NCI-H1105 (cell line): Measurements from ENCODE around the gene ZNF132.
A peak's percentile ranks its signal among the peaks of the same experiment; 100 is the strongest.
"Not testable (repeated sequence)": the region's sequence is repeated elsewhere in the genome, so short reads cannot be mapped to it uniquely, and the experiment has no call there.

Experiments
- DNase-seq: peaks from one replicate; lab custom pipeline; 2025; lab: John Stamatoyannopoulos, UW

ZNF132 gene

DNA sequence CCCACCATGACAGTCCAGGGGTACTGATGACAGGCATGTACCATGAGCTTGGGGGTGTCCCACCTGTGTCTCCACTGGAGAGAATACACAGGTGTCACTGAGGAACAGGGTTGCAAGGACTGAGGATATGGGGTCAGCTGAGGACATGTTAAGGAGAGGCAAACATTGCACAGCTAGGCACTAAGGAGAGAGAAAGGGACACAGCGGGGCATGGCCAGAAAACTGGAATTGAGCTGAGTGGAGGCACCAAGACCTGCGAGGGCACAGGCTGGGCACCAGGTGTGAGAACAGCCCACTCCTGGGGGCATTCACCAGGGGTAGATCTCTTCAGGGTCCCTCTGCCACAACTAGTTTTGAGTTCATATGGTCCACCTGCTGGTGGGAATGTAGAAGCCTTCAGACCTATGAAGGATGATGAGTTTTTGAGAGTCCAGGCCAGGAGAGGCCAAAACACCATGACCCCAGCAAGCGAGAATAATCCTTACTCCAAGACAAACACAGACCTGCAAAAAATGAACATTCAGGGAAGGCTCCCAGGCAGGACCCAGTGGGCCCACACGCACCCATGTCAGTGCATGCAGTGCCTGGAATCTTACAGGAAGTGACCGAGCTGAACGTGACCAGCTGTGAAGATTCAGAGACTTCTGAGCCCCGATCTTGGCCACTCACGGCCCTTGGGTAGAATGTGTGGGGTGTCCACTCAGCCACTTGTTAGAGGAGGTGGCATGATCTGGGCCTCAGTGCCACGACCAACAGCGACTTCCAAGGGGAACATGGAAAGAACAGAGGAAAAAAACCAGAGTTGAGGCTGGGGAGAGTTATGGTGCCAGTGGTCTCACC is 32.9 kb downstream of the ZNF132 start:
- no peak for DNase-seq

DNA sequence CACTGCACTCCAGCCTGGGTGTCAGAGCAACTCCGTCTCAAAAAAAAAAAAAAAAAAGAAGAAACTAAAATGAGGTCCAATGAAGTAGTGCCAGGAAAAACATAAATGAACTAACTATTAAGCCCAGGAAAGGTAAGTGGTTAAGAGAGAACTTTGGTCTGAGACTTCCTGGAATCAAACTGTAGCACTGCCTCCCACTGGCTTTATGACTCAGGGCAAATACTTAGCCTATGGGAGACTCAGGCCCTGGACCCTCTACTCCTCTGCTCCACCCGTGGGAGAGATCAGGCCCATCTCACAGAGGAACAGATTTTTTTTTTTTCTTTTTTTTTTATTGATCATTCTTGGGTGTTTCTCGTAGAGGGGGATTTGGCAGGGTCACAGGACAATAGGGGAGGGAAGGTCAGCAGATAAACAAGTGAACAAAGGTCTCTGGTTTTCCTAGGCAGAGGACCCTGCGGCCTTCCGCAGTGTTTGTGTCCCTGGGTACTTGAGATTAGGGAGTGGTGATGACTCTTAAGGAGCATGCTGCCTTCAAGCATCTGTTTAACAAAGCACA is 36.0 kb downstream of the ZNF132 start:
- DNase-seq: not testable (repeated sequence)

DNA sequence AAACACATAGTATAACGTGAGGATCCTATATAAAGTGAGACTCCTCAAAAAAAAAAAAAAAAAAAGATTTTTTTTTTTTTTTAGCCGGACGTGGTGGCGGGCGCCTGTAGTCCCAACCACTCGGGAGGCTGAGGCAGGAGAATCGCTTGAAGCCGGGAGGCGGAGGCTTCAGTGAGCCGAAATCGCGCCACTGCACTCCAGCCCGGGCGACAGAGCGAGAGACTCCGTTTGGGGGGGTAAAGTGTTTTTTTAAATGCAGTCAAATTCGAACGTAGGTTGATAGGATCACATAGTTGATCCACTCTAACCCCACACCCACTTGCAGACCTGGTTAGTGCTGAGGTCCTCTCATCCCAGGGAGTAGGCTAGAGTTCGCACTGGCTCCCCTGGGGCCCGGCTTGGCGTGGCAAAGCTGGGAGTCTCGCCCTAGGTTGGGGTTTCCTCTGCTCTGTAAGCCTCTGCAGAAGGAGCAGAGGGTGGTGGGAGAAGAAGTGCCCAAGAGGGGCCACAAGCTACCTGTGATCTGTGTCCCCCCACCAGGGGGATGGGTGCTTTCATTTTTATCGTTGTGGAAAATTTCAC is 38.0 kb downstream of the ZNF132 start:
- DNase-seq: no peak

DNA sequence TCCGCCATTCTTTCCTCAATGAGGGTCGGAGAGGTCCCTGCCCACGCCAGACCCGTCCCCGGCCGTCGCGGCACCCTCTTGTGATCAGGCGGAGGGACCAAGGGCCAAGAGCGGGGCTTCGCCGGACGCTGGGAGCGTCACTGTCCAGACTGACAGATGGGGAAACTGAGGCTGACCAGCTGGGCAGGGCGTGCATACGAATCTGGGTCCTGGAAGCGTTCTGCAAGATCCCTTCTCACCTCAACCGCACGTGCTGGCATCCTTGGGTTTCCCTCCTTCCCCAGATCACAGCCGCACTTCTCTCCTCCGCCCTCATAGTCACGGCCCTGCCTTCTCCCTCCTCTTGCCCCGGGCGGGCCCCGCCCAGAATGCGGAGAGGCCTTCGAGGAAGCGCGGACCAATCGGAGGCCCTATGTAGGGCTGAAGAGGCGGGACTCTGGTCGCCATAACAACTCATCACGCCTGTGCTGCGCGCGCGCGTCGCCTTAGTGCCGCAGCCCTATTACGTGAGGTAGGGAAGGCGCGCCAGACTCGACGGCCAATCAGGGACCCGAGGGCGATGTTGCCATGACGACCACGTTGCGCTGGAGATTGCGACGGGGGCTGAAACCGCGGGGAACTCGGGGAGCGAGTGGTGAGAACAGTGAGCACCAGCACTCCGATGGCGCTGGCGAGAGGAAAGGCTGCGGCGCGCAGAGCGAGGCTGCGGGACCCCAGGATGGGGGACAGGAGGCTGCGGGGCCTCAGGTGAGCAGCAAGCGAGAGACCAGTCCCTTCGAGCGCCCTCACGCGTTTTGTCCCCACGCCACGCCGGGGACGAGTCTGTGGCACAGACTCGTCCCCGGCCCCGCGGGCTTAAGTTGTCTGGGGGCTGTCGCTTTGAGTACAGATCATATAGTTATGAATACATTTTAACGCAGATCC is 38.8 kb downstream of the ZNF132 start:
- DNase-seq: peak; percentile 98

DNA sequence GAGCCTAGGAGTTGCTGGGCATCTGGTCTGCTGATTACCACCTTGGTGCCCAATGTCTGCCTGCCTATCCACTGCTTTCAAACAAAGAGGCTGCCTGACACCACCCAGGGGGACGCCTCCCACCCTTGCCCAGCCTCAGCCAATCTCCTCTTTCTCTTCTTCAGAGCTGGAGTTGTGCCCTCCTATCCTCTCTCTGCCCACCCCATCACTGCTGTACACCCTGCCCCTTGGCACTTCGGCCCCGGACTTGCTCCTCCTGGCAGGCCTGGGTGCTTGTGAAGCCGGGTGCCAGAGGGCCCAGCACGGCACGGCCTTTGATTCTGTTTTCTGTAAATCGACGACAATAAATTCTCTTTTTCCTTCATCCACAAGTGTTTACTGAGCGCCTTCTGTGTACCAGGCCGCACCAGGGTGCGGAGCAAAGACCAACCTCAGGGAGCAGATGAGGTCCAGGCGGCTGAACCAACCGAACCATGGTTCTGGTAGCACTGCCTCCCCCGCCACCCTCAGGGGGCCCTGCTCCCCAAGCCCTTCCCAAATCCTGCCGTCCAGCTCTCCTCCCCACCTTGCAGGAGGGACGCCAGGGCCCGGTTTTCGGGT is 39.5 kb downstream of the ZNF132 start:
- no peak for DNase-seq

DNA sequence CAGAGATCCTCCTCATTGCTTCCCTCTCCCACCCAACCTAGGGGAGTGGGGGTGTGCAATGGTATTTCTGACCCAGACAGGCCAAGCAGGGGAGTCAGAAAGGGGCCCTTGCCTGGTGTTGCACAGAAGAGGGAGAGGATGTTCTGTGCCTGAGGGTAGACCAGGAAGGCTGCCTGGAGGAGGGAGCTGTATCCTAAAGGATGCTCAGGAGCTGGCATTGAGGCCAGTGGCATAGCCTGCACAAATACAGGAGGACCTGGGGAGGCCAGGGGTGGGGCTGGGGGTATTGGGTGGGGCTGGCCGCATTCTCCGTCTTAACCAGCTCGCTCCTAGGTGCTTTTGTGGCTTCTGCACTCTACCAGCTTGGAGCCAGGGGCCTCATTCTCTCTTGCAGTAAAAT is 40.0 kb downstream of the ZNF132 start:
- no peak for DNase-seq

DNA sequence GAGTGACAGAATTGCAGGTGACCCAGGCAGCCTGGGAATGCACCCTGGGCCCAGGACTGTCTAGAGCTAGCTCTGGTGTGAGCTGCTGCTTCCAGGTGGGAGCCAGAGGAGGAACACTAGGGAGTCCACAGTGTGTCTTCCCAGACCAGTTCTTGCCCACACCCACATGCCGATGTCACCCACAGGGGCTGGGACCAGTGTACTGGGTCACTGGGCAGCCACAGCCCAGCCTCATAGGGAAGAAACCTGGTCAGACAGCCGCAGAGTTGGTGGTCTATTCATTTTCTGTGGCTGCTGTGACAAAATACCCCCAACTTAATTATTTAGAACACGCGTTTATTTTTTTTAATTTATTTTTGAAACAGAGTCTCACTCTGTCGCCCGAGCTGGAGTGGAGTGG is 41.4 kb downstream of the ZNF132 start:
- no peak for DNase-seq

DNA sequence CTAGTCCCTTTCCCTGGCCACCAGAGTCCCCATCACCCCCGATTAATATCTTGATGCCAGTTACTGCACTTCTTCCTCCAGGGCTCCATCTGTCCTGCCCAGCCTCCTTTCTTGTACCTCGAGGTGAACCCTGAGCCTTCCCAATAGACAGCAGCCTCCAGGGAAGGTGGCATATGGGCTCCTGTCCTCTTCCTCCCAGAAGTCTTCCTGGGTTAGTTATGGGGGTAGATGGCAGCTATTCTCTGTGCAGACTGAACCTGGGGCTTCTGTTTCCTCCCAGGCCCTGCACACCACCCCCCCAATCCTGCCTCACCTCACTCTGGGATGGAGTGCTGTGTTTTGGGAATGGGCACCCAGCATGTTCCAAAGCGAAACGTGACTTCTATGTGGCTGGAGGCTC is 41.9 kb downstream of the ZNF132 start:
- no peak for DNase-seq

DNA sequence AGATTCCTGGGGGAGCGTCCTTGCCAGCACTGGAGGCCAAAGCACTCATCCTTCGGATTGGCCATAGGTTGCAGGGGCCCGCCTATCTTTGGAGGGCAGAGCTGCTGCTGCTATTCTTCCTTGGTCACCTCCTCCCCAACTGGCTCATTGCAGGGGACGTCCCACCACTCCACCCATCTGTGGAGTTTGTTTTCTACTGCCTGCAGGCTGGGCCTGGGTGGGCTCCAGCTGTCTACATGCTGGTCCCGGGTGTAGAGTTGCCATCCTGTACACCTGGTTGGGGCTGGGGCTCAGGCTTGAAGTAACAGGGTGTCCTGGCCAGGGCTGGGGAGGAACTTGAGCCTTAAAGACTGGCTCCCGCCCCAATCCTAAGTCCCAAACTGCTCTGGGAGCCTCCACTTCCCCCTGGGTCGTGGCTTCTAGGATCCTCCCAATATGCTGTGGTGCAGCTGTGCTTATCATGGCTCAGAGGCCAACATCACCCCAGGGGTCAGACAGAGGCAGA is 42.4 kb downstream of the ZNF132 start:
- no peak for DNase-seq

DNA sequence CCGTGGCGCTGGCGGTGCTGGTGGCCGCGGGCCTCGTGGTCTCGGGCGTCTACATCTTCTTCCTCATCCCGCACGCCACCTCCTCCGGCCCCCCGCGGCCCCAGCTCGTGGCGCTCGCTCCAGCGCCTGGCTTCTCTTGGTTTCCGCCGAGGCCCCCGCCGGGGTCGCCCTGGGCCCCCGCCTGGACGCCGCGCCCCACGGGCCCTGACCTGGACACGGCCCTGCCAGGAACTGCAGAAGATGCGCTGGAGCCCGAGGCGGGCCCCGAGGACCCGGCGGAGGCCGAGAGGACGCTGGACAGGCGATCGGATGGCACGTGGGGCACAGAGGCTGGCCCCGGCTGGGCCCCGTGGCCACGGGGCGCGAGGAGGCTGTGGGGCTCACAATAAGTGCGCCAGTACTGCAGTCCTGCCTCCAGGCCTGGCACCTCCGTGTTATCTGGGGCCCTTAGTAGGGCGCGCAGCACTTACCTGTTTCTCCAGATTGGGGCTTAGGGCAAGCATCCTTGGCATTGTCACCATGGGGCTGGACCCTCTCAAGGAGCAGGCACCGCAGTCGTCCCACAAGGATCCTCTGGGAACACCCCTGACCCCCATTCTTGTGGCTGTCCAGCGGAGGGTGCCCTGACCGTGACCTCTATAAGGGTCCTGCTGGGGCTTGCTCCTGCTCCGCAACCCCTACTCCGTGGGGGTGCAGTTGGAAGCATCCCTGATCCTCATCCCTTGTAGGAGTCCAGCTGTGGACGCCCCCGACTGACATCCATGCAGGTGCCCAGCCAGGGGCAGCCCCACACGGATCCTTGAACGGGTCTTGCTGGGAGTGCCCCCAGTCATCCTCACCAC is 43.0 kb downstream of the ZNF132 start:
- no peak for DNase-seq

DNA sequence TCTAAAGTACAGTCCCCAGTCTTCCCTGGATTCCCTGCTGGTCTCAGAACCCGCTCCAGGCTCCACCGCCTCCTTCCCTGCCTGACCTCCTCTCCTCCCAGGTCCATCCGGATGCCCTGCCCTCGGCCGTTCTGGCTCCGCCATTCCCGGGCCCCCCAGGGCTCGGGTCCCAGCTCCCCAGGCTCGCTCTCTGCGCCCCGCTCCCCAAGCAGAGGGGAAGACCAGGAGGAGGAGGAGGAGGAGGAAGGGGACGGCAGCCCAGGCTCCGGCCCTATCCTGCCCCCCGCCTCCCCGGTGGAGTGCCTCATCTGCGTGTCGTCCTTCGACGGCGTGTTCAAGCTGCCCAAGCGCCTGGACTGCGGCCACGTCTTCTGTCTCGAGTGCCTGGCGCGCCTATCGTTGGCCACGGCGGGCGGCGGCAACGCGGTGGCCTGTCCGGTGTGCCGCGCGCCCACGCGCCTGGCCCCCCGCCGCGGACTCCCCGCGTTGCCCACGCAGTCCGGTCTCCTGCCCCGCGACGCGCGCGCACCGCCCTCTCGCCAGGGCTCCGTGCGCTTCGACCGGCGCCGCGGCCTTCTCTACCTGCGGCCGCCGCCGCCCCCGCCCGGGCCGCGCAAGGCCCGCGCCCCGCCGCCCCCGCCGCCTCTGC is 43.9 kb downstream of the ZNF132 start:
- no peak for DNase-seq

DNA sequence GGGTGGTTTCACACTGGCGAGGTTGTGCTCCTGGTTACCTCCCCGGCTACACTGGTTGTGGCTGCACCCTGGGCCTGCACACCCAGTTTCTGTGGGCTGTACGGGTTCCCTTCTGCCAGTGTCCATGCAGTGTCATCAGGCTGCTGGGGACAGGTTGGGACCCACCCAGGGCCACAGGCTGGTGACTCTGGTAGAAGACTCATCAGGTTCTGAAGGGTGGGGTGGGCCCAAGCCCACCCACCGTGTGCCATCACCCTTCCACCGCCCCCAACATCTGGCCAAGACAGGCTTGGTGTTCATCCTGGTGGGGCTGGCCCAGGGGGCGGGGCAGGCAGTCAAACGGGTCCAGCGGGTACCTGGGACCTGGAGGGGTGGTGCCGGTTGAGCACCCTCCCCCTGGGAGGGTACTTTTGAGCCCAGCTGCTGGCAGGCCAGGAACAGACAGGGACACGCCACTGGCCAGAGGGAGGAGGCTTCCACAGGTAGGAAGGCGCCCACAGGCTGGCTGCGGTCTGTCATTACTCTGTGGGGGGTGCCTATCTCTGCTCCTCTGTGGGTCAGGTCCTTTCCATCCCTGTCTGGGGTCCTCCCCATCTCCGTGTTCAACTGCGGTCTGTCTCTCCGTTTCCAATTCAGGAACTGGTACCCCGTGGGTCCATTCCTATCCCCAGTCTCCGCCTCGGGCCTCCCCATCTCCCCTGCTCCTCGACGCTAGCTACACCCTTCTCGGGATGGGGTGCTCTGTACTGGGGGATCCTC is 44.6 kb downstream of the ZNF132 start, which contains the start of gene RNF225:
TSS of gene RNF225 (plus strand) at position 437 of the 759 bp plus-strand sequence. CDS start 434 bp downstream, outside the sequence.
- no peak for DNase-seq

DNA sequence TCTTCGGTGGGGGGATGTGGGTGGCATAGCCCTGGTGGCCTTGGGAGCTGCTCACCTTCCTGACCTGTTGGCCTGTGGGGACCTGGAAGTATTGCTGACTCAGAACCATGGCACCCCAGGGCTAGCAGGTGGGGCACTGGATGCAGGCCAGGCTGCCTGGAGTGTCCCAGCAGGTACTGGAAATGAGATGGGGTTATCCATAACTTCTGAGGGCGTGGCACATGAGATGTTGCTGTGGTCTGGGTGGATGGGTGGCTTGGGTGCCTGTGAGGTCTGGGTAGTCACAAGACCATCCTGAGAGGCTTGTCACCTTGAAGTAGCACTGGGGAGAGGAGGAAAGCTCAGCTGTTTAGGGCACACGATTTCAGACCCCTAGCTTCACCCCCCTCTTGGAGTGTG is 45.1 kb downstream of the ZNF132 start:
- DNase-seq: no peak

DNA sequence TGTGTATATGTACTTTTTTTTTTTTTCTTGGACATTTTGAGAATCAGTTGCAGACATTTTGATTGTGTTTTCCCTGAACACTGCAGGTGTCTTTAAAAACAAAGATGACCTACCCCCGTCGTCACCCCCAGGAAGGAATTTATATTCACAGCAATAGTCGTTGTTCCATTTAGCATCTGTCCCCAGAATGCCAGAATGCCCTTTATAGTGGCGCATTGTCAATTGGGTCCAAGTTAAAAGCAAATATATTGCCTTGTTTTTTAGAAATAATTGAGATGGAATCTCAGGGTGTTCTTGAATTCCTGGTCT is 46.3 kb downstream of the ZNF132 start:
- DNase-seq: no peak

DNA sequence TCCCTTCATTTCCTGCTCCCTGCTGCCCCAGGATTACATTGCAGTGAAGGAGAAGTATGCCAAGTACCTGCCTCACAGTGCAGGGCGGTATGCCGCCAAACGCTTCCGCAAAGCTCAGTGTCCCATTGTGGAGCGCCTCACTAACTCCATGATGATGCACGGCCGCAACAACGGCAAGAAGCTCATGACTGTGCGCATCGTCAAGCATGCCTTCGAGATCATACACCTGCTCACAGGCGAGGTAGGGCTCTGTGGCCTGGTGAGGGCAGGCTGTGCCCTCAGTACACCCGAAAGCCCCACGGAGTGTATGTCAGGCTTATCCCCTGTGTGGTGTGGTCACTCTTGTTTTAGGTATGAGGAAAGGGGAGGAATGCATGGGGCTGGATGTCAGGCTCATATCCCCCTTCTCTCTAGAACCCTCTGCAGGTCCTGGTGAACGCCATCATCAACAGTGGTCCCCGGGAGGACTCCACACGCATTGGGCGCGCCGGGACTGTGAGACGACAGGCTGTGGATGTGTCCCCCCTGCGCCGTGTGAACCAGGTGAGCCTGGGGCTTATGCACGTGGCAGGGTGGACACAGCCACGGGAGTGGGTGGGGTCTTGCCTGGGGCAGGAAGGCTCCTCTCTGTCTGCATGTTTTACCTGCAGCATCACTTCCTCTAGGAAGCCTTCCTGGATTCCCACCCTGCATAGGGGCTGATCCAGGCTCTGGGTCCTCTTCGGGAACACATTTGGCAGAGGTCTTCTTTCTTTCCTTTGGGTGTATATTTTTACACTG is 46.8 kb downstream of the ZNF132 start:
- DNase-seq: no peak

DNA sequence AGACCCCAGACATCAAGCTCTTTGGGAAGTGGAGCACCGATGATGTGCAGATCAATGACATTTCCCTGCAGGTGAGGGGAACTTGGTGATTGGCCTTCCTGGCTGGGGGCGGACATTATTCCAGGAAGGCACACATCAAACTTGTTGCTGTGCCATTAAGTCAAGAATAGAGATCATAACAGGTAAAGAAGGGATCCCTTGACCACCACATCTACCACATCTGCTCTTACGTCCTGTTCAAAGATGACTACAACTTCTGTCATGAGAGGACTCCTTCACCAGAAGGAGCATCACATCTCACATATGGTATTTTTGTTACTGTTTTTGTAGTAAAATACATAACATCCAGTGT is 51.8 kb downstream of the ZNF132 start:
- DNase-seq: no peak

DNA sequence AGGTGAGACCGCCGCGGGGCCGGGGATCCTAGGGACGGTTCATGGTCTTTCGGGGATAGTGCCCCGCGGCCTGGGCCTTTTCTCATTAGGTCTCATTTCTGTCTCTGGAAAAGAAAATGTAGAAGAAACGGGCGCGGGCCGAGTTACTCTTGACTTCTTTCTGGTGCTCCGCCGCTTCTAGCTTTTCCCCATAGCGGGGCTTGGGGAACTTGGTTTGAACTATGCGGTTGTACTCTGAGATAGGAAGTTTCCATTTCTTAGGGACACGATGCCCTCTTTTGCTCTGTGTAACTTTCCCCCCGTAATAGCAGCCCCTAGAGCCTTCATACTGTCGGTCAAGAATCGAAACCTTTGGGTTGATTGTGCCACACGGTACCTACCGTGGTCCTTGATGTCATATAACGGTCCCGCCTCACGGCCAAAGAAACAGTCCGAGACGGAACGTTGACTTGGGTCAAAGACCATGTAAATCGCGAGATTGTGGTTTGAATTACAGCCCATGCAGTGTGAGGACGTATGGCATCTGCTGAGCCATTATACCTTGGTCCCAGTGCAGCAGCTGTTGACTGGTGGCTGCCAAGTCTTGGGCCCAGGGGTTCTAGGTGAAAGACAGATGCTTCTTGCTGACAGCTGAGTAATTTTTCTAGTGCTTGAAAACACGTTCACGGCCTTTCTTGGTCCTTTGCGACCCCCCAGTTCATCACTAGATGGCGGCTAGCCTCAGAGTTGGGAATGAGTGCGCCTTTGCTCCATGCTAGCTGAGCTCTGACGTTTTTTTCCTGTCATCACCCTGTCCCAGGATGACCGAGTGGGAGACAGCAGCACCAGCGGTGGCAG is 52.4 kb downstream of the ZNF132 start:
- DNase-seq: no peak
